HCT116 (cell line): Measurements from ENCODE around the gene KSR2. TPM values are rescaled to one million over a fixed set of nuclear protein-coding genes. Genes with fewer than 3 reads are reported as not detected.

Experiments
- ATAC-seq: fragments of 200-7000 bp; cut with Tn5 transposase; 2 replicates; pipeline ENCODE4 v1.9.1; 2020; ENCODE audit warnings: mild to moderate bottlenecking, moderate library complexity
- BruUV-seq: library from RNA; stranded (reverse); fragments of 400-500 nt; replicated peaks from 2 replicates; lab custom pipeline; 2021; lab: Mats Ljungman, UMichigan
- CTCF ChIA-PET: fragments of 300-600 bp; sonication (Branson Sonifier 250); formaldehyde crosslinking; loops from one replicate; lab custom pipeline; 2021; ENCODE audit warnings: antibody characterized with exemption; lab: Charles Lee
- POLR2A ChIA-PET: fragments of 300-600, 350-600 bp; sonication (Branson Sonifier 250); formaldehyde crosslinking; loops from one replicate; lab custom pipeline; 2021; ENCODE audit warnings: antibody characterized with exemption; lab: Charles Lee
- RAD21 ChIA-PET, 2 experiments: fragments of 300-600 bp; sonication (Branson Sonifier 250); formaldehyde crosslinking; loops; one replicate each; lab custom pipeline; 2023; ENCODE audit warnings: low total read pairs in 2 of 2; ENCODE audit not compliant: uncharacterized antibody in 2 of 2, unreplicated experiment in 2 of 2, low non-redundant PET in 1 of 2; lab: Charles Lee
- DNase-seq: peaks from one replicate; pipeline ENCODE4 v3.0.0-alpha.2; 2010; ENCODE audit warnings: low read depth, low spot score
- H2AFZ ChIP-seq: fragments of 200-600 bp; shearing (Covaris generic), sonication (generic); 2 replicates; pipeline ENCODE4 v1.6.1; 2017; ENCODE audit warnings: low read depth, mixed run types, mixed read lengths, antibody characterized with exemption, low read length; ENCODE audit not compliant: poor library complexity, severe bottlenecking
- H3K27ac ChIP-seq: 2 replicates; pipeline ENCODE4 v1.5.1; 2012; ENCODE audit warnings: low read depth, low read length
- H3K27me3 ChIP-seq: fragments of 200-600 bp; sonication (generic); 2 replicates; pipeline ENCODE4 v1.6.1; 2016; ENCODE audit warnings: mixed run types, low read length, mixed read lengths; ENCODE audit not compliant: insufficient read depth
- H3K36me3 ChIP-seq, 2 experiments: fragments of 200-500 bp in 1 of 2; fragments of 200-600 bp in 1 of 2; sonication (Bioruptor generic) in 1 of 2; sonication (generic) in 1 of 2; 2 replicates each; pipeline versions ENCODE4 v1.5.1 to v1.6.1; 2014 to 2016; ENCODE audit warnings: low read length in 2 of 2, inconsistent platforms in 1 of 2, mixed read lengths in 1 of 2, mixed run types in 1 of 2; ENCODE audit not compliant: insufficient read depth in 2 of 2, control insufficient read depth in 1 of 2
- H3K4me1 ChIP-seq, 2 experiments: fragments of 200-600 bp in 1 of 2; sonication (generic) in 1 of 2; 2 replicates each; pipeline versions ENCODE4 v1.5.1 to v1.6.1; 2012 to 2017; ENCODE audit warnings: low read length in 2 of 2, inconsistent platforms in 1 of 2, mild to moderate bottlenecking in 1 of 2, mixed read lengths in 1 of 2, mixed run types in 1 of 2, moderate library complexity in 1 of 2; ENCODE audit not compliant: insufficient read depth in 2 of 2, control insufficient read depth in 1 of 2
- H3K4me2 ChIP-seq: fragments of 200-600 bp; sonication (generic); 2 replicates; pipeline ENCODE4 v1.6.1; 2017; ENCODE audit warnings: mixed run types, low read length, mixed read lengths
- H3K4me3 ChIP-seq, 2 experiments: fragments of 200-600 bp in 1 of 2; sonication (generic) in 1 of 2; replicated peaks in 1 of 2; 2 replicates each; pipeline ENCODE4 v1.5.1; 2011 to 2016; ENCODE audit warnings: low read length in 2 of 2, control low read depth in 1 of 2, low read depth in 1 of 2, mild to moderate bottlenecking in 1 of 2, mixed read lengths in 1 of 2, mixed run types in 1 of 2
- H3K79me2 ChIP-seq: fragments of 200-600 bp; sonication (generic); 2 replicates; pipeline ENCODE4 v1.6.1; 2017; ENCODE audit warnings: mild to moderate bottlenecking, mixed run types, low read length, moderate library complexity, mixed read lengths; ENCODE audit not compliant: insufficient read depth
- H3K9ac ChIP-seq: fragments of 200-600 bp; sonication (generic); 2 replicates; pipeline ENCODE4 v1.6.1; 2016; ENCODE audit warnings: low read length, mixed read lengths
- H3K9me2 ChIP-seq: fragments of 200-600 bp; sonication (generic), shearing (Covaris generic); 2 replicates; pipeline ENCODE4 v1.6.1; 2017; ENCODE audit warnings: mixed run types, mild to moderate bottlenecking, moderate library complexity; ENCODE audit not compliant: insufficient read depth
- H3K9me3 ChIP-seq, 2 experiments: fragments of 200-500 bp in 1 of 2; fragments of 200-600 bp in 1 of 2; sonication (Bioruptor generic) in 1 of 2; sonication (generic) in 1 of 2; 2 replicates each; pipeline ENCODE4 v1.6.1; 2014 to 2017; ENCODE audit warnings: low read length in 2 of 2, mixed read lengths in 2 of 2, inconsistent platforms in 1 of 2, low read depth in 1 of 2, mild to moderate bottlenecking in 1 of 2, mixed run types in 1 of 2, moderate library complexity in 1 of 2; ENCODE audit not compliant: control insufficient read depth in 1 of 2, insufficient read depth in 1 of 2
- H4K20me1 ChIP-seq: fragments of 200-600 bp; sonication (generic), shearing (Covaris generic); 2 replicates; pipeline ENCODE4 v1.6.1; 2017; ENCODE audit warnings: mixed run types, mild to moderate bottlenecking, moderate library complexity; ENCODE audit not compliant: insufficient read depth
- CBX3 ChIP-seq: IDR thresholded peaks from 2 replicates; pipeline ENCODE4 v1.6.1; 2012; ENCODE audit warnings: low read depth
- CEBPB ChIP-seq: IDR thresholded peaks from 2 replicates; pipeline ENCODE4 v1.6.1; 2012; ENCODE audit warnings: low read depth
- EGR1 ChIP-seq: IDR thresholded peaks from 2 replicates; pipeline ENCODE4 v1.6.1; 2012; ENCODE audit warnings: low read depth
- EZH2 ChIP-seq: fragments of 200-600 bp; sonication (generic); IDR thresholded peaks from 2 replicates; pipeline ENCODE4 v1.6.1; 2017; ENCODE audit warnings: antibody characterized with exemption, mixed run types
- EZH2phosphoT487 ChIP-seq: fragments of 200-600 bp; IDR thresholded peaks from 2 replicates; pipeline ENCODE4 v1.6.1; 2018; ENCODE audit warnings: antibody characterized with exemption, borderline replicate concordance
- JUND ChIP-seq: IDR thresholded peaks from 2 replicates; pipeline ENCODE4 v1.6.1; 2012
- POLR2AphosphoS5 ChIP-seq: IDR thresholded peaks from 2 replicates; pipeline ENCODE4 v1.6.1; 2011; ENCODE audit warnings: mild to moderate bottlenecking, low read depth, low read length, moderate library complexity
- SP1 ChIP-seq: IDR thresholded peaks from 2 replicates; pipeline ENCODE4 v1.6.1; 2012; ENCODE audit warnings: low read depth
- YY1 ChIP-seq: IDR thresholded peaks from 2 replicates; pipeline ENCODE4 v1.6.1; 2011; ENCODE audit warnings: low read length, low read depth, moderate library complexity, mild to moderate bottlenecking; ENCODE audit not compliant: insufficient replicate concordance; ENCODE audit errors: extremely low read depth
- ZFX ChIP-seq: fragments of 450-650 bp; IDR thresholded peaks from 2 replicates; pipeline ENCODE4 v1.6.1; 2017
- intact Hi-C: fragments of 100-400 bp; cut with micrococcal nuclease; formaldehyde crosslinking; loops from 2 replicates; pipeline ENCODE4 v1.10.0; 2022
- total RNA-seq: library from RNA; stranded (reverse); gene quantifications from one replicate; pipeline ENCODE4 v1.2.1, GENCODE V29; 2021; ENCODE audit not compliant: unreplicated experiment
- TF ChIP-seq, protein P1 (sequence below), 3 experiments: fragments of 200-600 bp in 1 of 3; sonication (generic) in 1 of 3; IDR thresholded peaks in 2 of 3; conservative IDR thresholded peaks in 1 of 3; 2 replicates each; pipeline ENCODE4 v1.5.1; 2012 to 2017; ENCODE audit warnings: low read depth in 2 of 3, low read length in 2 of 3, antibody characterized with exemption in 1 of 3, borderline replicate concordance in 1 of 3, control low read depth in 1 of 3, mild to moderate bottlenecking in 1 of 3, mixed read lengths in 1 of 3, mixed run types in 1 of 3, moderate library complexity in 1 of 3; ENCODE audit not compliant: insufficient read depth in 1 of 3
- TF ChIP-seq, protein P2 (sequence below): IDR thresholded peaks from 2 replicates; pipeline ENCODE4 v1.6.1; 2012

Gene KSR2
- total RNA-seq, 1 experiment from 2014 or later: 10.1 TPM

DNA sequence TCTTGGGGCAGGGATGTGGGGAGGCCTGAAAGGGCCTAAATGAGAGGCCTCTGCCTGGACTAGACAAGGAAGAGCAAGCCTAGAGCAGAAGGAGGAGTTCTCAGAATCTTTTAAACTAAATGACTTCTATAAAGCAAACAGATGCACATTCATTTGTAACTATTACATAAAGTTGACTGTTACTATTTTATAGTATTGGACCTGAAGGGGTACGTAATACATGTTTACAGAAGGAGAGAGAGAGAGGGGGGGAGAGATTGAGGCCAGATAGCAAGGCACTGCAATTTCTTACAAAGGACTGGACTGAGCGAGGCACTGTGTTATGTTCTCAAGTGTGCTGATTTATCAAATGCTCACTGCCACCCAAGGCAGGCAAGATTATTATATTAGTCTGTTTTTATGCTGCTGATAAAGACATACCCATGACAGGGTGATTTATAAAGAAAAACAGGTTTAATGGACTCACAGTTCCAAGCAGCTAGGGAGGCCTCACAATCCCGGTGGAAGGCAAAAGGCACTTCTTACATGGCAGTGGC lies 391.6 kb downstream of the KSR2 start:
- H3K27ac ChIP-seq: no peak overlapping the region
- H4K20me1 ChIP-seq: no peaks in the 10 kb centered on the region
- DNase-seq (no peak), ATAC-seq (no peak)
- H2AFZ ChIP-seq: no peak overlapping the region
- H3K79me2 ChIP-seq: no peaks in the 10 kb centered on the region
- POLR2A ChIA-PET: no interaction called here
- H3K4me2 ChIP-seq: no peak overlapping the region
- no peaks in the 10 kb centered on the region for H3K36me3 ChIP-seq
- H3K9me3 ChIP-seq: no peaks in the 10 kb centered on the region
- RAD21 ChIA-PET: no interaction called here
- no peak overlapping the region for H3K9ac ChIP-seq
- CTCF ChIA-PET: no interaction called here
- H3K4me3 ChIP-seq: no peak overlapping the region
- H3K4me1 ChIP-seq: no peaks in the 10 kb centered on the region
- no TSS peak for BruUV-seq
- TF ChIP-seq ZFX (no peak), EZH2 (no peak), EGR1 (no peak), SP1 (no peak), EZH2phosphoT487 (no peak), JUND (no peak), CEBPB (no peak), POLR2AphosphoS5 (no peak), YY1 (no peak), CBX3 (no peak)
- TF ChIP-seq, protein P1, sequence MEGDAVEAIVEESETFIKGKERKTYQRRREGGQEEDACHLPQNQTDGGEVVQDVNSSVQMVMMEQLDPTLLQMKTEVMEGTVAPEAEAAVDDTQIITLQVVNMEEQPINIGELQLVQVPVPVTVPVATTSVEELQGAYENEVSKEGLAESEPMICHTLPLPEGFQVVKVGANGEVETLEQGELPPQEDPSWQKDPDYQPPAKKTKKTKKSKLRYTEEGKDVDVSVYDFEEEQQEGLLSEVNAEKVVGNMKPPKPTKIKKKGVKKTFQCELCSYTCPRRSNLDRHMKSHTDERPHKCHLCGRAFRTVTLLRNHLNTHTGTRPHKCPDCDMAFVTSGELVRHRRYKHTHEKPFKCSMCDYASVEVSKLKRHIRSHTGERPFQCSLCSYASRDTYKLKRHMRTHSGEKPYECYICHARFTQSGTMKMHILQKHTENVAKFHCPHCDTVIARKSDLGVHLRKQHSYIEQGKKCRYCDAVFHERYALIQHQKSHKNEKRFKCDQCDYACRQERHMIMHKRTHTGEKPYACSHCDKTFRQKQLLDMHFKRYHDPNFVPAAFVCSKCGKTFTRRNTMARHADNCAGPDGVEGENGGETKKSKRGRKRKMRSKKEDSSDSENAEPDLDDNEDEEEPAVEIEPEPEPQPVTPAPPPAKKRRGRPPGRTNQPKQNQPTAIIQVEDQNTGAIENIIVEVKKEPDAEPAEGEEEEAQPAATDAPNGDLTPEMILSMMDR (IDR thresholded peaks at IDR 0.05 in 2 of 3, conservative IDR thresholded peaks at IDR 0.05 in 1 of 3; ENCODE audit: borderline replicate concordance in 1 of 3, insufficient read depth in 1 of 3, low read depth in 2 of 3, low read length in 2 of 3): no peak
- TF ChIP-seq, protein P2, sequence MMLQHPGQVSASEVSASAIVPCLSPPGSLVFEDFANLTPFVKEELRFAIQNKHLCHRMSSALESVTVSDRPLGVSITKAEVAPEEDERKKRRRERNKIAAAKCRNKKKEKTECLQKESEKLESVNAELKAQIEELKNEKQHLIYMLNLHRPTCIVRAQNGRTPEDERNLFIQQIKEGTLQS: no peak
- no peaks in the 10 kb centered on the region for H3K27me3 ChIP-seq
- H3K9me2 ChIP-seq: no peaks in the 10 kb centered on the region
- intact Hi-C loops: no loop called here
